ENCODE data around the gene PARP12.

GRCh38 chr7:139974179-139974811 is 88.5 kb downstream of the PARP12 start:
- no peak for TF ChIP-seq POLR2A (IDR thresholded peaks at IDR 0.05)
- no peak for TF ChIP-seq CTCF (IDR thresholded peaks at IDR 0.05)

Data from prostate gland (tissue), 2 donors.